Measurements from ENCODE around the gene PAH.
"Not testable (repeated sequence)": the region's sequence is repeated elsewhere in the genome, so short reads cannot be mapped to it uniquely, and the experiment has no call there.

The PAH gene

DNA sequence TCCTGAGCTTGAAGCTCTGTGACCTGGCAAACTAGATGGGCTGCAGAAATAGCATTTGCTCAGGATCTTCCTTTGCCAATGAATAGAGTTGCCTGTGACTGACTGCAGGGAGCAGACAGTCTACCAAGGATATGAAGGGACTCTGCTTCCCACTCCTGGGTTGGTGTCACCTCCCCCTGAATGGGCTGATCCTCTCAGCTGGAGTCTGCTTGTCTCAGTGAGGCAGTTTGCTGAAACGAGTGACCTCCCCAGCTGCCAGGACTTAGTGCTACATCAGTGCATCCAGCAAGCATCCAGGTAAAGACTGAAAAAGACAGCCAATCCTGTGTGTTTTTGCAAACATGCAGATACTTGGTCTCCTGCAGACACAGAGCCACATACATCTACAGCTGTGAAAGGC lies 28.5 kb downstream of the PAH start:
- DNase-seq: no peak

DNA sequence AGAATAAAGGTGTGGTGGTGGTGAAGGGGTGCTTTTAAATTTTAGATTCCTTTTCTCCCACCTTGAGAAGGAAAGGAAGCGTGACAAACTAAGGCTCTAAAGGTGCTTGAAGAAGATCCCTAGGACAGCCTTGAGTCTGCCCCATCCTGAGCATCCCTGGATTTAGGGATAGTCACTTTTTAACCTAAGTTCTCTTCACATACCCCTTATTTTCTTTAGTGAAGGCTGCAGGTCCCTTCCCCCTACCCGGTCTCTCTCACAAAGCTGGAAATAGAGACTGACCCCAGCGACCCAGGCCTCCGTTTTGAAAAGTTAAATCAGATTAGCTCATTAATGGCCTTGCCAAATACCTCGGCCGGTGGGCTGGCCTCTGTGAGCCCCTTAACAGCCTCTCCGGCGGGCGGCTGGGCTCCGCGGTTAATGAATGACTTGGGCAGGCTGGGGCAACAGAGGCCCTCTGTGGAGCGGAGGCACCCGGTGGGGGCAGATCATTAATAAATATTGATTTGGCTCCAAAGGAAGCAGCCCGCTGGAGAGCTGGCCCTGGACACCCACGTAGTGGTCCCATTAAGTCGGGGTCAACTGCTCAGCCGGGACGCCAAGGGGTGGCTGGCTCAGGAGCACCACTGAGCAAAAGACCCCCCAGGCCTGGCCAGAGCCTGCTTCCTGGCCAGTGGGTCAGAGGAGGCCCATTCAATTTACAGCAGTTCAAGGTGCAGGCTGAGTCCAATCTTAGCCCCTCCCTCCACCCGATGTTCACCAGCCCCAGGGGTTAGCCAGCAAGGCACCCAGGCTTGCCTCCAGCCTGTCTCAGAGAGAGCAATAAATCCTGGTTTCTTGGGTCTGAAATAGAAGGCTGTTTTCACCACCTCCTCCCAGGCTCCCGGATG lies 31.8 kb downstream of the PAH start:
- DNase-seq: no peak

DNA sequence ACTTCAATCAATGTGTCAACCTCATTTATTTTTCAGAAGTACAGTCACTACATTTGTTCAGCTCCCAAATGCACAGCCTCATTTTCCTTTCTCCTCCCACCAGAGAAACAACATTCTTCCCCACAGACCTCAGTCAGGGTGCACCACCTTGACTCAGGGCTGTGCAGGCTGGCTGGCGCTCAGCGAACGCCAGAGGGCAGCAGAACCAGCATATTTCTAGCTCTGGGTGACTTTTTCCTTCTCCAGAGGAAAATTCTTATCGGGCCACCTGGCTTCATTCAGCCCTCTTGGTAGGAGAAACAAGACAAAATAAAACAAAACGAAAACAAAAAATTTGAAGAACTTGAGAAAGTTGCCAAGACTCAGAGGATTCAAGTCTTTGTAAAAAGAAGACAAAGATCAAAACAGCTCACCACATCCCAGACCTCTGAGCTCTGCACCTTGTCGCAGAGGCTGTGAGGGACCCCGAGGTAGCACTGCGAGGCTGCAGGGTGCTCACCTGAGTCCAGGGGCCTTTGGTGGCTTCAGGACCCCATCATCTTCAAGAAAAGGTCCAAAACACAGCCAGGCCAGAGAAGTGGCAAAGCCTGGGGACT lies 33.7 kb downstream of the PAH start:
- DNase-seq: peak; percentile 58

DNA sequence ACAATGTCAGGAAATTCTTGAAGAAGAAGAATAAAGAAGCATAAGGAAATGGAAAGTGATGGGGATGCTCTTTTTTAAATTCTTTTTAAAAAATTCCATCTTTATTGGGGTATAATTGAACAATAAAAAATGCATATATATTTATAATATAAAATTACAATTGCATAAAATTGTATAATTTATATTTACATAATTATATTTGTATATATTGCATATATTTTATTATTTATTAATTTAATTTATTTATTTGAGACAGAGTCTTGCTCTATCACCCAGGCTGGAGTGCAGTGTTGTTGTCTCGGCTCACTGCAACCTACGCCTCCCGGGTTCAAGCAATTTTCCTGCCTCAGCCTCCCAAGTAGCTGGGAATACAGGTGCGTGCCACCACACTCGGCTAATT lies 36.3 kb downstream of the PAH start:
- no peak for DNase-seq

DNA sequence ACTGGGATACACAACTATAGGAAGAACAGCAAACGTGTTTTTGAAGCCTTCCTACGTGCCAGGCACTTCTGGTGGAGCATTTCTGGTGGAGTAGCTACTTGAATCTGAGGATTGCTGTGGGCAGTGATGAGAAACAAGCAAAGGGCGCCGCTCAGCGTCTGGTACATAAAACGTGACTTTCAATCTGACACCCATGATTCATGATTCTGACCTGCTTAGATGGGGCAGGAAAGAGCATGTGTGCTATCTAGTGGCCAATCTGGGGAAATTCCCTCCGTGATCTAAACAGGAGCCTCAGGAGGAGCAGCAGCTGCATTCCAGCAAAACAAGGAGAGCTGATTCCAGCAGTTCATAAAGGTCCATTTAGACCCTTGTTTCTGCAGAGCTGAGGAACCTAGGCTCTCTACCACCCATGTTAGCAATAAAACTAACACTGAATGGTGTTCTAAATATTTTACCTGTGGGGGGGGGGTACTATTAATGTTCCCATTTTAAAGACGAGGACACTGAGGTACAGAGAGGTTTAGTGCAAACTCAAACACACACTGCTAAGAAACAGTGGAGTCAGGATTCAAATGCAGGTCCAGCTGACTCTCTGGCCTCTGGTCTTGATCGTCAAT lies 37.8 kb downstream of the PAH start:
- DNase-seq: peak; percentile 86

DNA sequence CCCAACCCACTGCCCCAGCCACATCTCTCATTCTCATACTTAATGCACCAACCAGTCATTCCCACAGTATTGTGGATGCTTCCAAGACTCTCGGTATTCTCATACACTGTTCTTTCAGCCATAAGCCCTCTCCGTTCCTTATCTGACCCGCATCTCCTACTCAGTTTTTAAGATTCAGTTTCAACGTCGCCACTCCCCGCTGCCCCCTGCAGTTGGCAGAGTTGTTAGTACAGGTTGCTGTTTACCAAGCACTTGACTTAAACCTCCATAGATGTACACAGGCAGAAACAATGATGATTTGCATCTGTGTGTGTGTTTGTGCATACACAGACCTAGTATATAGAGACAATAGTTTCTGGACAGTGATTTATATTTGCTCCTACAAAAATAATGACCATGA lies 40.2 kb downstream of the PAH start:
- peak; percentile 50 for DNase-seq

DNA sequence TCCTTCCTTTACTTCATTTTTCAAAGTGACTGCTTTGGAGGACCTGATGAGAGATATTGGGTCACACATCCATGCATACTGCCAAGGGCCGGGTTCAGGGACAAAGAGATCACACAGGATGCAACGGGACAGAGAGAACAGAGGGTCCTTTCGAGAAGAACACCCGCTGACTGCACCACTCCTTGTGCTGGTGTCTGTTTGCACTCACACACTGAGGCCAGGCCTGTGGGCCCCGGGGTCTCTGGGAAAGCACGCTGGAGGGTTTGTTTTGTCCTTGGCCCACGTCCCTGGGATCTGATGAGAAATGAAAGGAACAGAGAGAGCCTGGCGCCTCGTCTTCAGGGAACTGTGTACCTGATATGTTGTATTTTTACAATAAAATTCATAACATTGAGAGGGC lies 42.2 kb downstream of the PAH start:
- no peak for DNase-seq

DNA sequence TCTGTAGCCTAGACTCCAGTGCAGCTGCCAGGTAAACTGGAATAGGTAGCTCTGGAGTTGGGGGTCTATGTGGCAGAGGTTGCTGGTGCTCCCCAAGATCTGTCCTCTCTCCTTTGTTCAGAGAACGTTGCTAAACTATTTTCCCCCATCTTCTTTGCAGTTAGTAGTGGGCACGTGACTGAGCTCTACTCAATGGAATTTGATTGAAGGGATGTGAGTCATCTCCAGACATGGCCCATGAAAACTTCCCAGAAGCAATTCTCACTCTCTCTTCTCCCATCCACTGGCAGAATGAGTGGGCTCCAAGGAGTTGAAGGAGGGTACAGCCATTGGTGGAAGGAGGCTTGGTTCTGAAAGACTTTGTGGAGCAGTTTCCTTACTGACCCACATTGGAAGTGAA lies 44.0 kb downstream of the PAH start:
- no peak for DNase-seq

DNA sequence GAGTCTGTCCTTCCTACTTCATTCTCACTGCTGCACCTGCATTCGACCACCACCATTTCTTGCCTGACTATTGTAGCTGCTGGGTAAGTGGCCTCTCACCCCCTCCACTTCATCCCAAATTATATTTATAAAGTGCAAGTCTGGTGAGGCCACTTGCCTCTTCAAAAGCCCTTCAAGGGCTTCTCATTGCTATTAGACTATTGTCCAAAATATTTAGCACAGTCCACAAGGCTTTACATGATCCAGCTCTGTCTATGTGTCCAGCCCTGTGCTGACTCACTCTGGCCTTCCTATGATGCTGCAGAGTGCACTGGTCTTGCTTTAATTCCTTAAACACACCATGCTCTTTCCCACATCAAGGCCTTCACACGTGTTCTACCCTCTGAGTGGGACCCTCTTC lies 46.0 kb downstream of the PAH start:
- no peak for DNase-seq

DNA sequence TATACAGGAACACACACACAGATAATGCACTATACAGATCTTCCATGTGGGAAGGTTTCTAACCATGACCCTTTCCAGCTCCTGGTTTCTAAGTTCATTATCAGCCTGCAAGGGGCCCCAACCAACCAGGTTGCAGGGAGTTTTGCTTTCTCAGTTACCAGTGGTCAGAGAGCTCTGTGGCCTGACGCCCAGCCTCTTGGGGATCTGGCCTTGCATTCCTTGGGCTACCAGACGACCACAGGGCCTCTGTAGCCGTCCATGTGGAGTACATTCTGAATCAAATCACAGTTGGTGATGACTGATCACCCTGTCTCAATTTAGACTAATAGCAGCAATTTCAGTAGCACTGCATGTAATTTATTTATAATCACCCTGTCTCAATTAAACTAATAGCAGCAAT lies 47.5 kb downstream of the PAH start:
- peak; percentile 11 for DNase-seq

DNA sequence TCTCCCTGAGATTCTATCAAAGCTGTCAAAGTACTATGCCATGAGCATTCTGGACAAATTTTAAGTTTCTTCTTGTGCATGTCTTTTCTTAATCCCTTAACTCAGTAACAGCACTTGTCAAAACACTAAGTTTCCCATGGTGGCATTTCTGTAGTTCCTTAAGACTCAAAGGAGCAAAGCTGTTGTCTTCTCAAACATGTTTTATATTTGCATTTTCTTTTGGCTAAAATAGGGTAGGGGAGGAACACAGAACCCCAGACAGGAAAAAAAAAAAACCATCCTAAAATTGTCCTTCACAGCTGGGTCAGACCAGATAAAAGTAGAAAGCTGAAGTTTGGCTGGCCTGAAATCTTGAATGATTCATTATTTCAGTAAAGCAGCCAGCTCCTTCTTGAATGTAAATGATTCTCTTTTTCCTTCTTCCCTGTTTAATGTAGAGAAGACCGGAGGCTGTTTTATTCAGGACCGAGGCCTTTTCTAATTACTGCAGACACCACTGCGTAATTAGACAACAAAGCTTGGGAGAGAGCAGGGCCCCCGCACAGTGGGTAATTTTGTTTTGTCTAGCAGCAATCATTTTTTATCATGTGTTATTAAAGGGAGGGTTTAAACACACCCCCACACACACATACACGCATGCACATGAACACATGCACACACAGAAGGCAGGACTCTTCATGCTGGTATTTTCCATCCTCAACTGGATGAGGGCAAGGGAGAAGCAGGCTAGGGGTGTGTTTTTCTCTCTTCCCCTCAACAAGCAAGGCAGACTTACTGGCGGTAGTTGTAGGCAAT lies 51.0 kb downstream of the PAH start:
- peak; percentile 69 for DNase-seq

DNA sequence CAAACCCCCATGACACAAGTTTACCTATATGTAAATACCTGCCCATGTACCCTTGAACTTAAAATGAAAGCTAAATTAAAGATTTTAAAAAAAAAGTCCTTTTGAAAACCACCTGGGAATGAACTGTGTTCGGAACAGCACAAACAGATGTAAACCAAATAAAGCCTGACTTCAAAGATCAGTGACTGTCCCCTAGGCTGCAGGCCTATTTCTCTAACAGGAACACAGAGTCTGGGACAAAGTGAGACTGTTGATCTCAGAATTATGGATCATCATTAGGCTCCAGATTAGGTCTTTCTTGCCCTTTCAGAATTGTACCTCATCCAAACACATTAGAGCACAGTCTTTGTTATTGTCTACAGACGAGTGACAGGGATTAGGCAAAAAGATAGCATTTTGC lies 54.6 kb downstream of the PAH start:
- DNase-seq: no peak

DNA sequence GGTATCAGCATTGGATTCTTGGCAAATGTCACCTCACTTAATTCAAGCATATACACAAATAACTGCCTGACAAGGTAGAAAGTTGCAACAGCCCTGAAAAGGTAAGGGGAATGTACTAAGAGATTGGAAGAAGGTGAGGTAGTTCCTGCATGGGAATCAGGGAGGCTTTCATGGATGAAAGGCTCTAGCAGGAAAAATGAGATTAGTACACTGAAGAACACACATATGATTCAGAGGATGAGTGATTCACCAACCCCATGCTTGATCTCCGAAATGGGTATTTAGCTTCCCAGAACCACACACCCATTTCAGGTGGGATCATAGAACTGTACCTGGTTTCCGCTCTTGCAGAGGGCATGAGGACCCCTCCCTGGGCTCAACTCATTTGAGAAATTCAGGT lies 65.8 kb downstream of the PAH start:
- no peak for DNase-seq

DNA sequence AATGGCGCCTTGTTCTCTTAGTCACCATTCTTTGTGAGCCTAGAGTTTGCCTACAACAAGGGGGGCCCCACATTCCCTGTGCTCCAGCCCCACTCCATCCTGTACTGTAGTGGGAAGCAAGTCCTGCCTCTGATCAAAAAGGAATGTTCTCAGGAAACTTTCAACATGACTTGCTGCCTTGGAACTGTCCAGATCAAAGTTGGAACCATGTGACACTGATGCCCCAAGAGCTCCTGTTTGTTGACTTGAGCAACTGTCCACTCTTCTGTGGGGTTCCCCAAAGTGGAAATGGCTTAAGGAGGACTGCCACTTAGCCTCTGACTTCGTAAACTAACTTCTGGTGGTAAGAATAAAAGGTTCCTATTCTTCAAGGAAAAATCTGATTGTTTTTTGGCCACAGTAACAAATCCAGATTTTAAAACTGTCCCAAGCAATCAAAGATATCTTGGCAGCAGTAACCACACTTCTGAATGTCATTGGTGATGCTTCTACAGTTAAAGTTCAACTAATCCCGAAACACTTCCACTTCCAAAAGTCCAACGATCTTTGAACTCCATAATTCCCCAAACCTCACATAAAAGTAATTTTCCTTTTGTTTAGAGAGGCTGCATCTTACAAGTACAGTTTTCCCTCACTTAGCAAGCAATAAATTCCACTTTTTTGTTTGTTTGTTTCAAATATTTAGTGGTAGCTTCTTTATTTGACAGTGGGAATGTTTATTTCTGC lies 67.2 kb downstream of the PAH start:
- no peak for DNase-seq

DNA sequence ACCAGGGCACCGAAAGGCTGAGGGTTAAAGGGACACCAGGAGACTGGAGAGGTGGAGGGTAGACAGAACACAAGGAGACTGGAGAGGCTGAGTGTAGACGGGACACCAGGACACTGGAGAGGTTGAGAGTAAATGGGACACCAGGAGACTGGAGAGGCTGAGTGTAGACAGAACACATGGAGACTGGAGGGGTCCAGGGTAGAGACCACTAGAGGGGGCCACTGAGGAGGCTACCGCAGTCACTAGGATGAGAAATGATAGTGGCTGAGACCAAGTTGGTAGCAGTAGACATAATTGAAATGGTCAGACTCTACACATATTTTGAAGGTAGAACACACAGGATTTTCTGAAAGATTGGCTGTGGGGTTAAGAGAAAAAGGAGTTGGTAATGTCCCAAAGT lies 68.2 kb downstream of the PAH start:
- no peak for DNase-seq

DNA sequence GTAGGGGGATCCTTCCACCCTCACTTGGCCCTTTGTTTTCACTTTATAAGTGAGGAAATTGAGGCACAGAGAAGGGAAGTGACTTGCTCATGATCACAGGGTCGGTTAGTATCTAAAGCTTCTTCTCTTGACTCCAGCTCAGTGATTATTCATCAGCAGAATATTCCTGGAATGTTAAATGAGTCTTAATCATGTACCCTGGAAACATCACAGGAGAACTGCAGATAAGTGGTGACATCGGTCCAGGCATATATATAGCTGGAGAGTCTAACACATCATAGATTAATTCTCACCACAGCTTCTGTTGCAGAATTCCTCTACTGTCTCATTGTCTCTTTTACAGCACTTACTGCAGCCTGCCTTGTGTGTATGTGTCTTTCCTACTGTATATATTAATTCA lies 69.9 kb downstream of the PAH start:
- no peak for DNase-seq

DNA sequence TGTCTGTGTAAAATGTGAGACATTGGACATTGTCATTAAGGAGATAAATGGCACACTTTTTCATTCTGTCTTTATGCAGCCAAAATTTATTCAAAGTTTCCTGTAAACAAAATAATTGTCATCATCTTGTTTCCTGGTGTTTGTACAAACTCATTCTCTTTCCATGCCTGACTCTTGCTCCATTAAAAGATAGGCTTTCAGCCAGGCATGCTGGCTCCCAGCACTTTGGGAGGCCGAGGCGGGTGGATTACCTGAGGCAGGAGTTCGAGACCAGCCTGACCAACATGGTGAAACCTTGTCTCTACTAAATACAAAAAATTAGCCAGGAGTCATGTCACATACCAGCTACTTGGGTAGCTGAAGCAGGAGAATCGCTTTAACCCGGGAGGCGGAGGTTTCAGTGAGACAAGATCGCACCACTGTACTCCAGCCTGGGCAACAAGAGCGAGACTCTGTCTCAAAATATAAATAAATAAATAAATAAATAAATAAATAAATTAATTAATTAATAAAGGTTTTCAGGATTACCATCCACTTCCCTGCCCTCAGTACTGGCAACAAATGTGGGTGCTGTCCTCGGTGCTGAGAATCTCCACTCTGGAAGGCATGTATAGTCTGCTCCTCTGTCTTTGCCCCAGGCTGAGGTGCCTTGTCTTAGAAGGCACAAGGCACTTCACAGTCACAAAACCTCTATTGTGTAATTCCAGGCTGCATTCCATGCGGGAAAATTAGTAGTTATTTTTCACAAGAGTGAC lies 83.2 kb downstream of the PAH start:
- no peak for DNase-seq

DNA sequence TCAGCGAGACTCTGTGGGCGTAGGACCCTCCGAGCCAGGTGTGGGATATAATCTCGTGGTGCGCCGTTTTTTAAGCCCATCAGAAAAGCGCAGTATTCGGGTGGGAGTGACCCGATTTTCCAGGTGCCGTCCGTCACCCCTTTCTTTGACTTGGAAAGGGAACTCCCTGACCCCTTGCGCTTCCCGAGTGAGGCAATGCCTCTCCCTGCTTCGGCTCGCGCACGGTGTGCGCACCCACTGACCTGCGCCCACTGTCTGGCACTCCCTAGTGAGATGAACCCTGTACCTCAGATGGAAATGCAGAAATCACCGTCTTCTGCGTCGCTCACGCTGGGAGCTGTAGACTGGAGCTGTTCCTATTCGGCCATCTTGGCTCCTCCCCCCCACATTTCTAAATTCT lies 84.2 kb downstream of the PAH start:
- not testable (repeated sequence) for DNase-seq

DNA sequence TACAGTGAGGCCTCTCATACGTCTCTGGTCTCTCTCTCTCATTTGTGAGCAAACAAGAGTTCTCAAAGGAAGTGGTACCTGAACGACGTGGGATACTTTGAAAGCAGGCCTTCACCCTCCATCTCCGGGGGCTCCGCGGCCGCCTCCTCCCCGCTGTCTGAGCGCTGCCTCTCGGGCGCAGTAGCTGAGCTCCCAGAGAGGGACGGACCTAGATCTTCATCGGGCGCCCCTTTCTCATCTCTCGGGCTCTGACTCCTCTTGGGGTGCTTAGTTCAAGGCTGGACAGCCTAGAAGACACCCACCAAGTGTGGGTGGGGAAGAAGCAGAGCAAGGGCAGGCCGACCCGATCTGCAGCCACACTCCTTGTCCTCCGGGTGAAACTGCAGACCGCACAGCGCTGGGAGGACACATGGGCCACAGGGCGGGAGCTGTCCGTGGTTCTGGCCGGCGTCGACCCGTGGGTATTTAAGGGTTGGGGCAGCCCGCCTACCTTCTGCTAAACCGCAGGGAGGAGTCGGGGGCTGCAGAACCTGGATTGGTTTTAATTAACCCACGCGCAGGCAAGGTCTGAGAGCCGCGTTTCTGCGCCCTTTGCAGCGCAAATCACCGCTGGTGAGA lies 92.7 kb downstream of the PAH start:
- DNase-seq: no peak

DNA sequence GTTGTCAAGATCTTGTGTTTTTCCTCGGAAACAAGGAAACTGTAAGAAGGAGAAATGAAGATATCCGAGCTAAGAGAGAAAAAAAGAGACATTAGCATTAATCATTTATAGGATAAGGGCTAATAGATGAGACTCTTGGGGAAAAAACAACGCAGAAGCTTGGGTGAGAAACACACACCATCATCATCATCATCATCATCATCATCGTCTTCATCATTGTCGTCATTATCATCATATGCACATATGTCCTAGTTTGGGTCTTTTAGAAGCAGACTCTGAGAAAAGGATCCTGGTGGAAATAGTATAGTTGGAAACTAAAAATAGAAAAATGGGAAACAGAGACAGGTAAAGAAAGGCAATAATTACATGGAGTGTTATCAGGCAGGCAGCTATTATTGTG lies 95.9 kb downstream of the PAH start:
- no peak for DNase-seq

DNA sequence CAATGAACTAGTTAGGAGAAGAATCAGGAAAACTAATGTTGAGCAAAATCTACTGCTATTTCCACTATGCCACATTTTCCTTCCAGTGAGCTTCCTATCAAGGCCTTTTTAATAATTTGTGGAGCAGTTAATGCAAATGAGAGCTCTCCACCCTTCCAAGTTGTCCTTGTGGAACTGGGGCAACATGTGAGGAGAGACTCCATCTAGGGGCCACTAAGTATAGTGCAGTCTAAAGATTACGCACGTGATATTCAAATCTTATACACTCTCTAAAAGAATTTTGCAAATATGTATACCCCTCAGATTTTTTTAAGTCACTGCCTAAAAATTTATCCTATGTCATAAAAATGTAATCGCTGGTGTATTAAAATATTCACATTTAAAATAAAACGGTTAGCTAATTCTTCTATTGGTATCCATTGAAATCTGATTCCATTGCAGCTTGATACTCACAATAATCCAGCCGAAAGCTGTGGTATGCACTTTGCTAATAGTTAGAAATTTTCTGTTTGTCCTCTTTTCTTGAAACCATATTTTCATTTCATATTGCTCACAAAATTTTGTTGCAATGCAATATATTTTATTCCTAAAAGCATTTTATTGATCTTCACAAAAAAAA lies 100.1 kb downstream of the PAH start:
- peak; percentile 24 for DNase-seq
